Right cardiac atrium (tissue), 5 donors: ENCODE results near the gene JPH4. TPM values are rescaled to one million over a fixed set of nuclear protein-coding genes. Genes with fewer than 3 reads are reported as not detected.
A peak's percentile ranks its signal among the peaks of the same experiment; 100 is the strongest.
"Not testable (repeated sequence)": the region's sequence is repeated elsewhere in the genome, so short reads cannot be mapped to it uniquely, and the experiment has no call there.

Experiments
- ATAC-seq, 2 donors: fragments of 200-7000 bp; cut with Tn5 transposase; one replicate each; pipeline versions ENCODE4 v1.8.0 to v1.9.1; 2020; ENCODE audit warnings: moderate library complexity in 2 of 2, mild to moderate bottlenecking in 1 of 2
- DNase-seq, 3 donors: peaks; one replicate each; pipeline ENCODE4 v3.0.0-alpha.2; 2020
- H3K27ac ChIP-seq: one replicate; pipeline ENCODE4 v1.5.1; 2013; ENCODE audit warnings: mild to moderate bottlenecking, low read length, control low read depth, moderate library complexity
- H3K27me3 ChIP-seq: one replicate; pipeline ENCODE4 v1.6.1; 2013; ENCODE audit not compliant: control insufficient read depth, insufficient read depth
- H3K4me1 ChIP-seq: one replicate; pipeline ENCODE4 v1.6.1; 2013; ENCODE audit warnings: low read length; ENCODE audit not compliant: control insufficient read depth, insufficient read depth
- H3K4me3 ChIP-seq: one replicate; pipeline ENCODE4 v1.5.1; 2013; ENCODE audit warnings: low read length, control low read depth
- H3K9me3 ChIP-seq: one replicate; pipeline ENCODE4 v1.6.1; 2013; ENCODE audit warnings: low read length; ENCODE audit not compliant: control insufficient read depth
- WGBS: extraction: QIAGEN DNeasy Blood & Tissue Kit; methylation state at CpG from one replicate; pipeline ENCODE4 v1.1.7; 2013; 5-methylcytosine and 5-hydroxymethylcytosine counted together
- intact Hi-C, 4 donors: fragments of 100-400 bp; cut with DNase I; formaldehyde crosslinking; loops; one replicate each; pipeline versions ENCODE4 v1.11.0 to v1.14.0; 2022 to 2023
- polyA plus RNA-seq: library from polyadenylated mRNA; stranded (reverse); fragments of 200-250 nt; gene quantifications from one replicate; pipeline ENCODE4 v1.2.3, GENCODE V29; 2013
- total RNA-seq, 4 donors: library from RNA; stranded (reverse); fragmentation: NEBNext Ultra II Directional; extraction: Animal tissue kit (Norgen Biotek cat#: 25700); gene quantifications; one replicate each; pipeline ENCODE4 v1.2.1, GENCODE V29; 2021
- donor health status: healthy with polysubstance abuse.
- donor health status: DM: no; HTN: yes; CAD: no.
- donor health status: DM: no; HTN: no; CAD: no.
- donor health status: DM: no; HTN: yes; CAD: no; lungs with severe emphysema.
- donor health status: DM: yes; HTN: yes; CAD: no.

JPH4 gene
- total and polyA plus RNA-seq, 5 donors: 0.11 to 0.38 (median 0.23) TPM

DNA sequence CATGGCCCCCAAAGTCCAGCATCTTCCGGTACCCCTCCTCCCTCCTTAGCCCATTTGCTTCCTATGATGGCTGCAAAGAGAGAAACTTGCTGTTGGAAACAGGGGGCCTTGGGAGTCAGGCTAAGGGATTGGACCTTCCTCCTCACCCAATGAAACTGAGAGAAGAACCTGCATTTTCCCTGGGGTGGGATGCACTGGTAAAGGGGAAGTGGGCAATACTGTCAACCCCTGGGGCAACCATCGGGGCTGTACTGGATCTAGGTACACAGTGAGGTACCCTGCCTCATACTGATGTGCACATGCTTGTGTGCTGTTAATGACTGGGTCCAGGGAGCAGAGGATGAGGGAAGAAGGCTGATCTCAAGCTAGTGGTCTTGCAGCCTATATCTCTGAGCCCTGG, 11.0 kb upstream of the JPH4 start:
- DNase-seq (no peak), ATAC-seq (peak; percentile 26 to 34)
- 92% methylated on average over 2 of the region's 2 CpGs for WGBS
- Histone ChIP-seq H3K4me3 (no peak overlapping the region), H3K27ac (no peak overlapping the region), H3K4me1 (no peaks in the 10 kb centered on the region), H3K9me3 (no peaks in the 10 kb centered on the region), H3K27me3 (no peaks in the 10 kb centered on the region)
- intact Hi-C loops: no loop called here

DNA sequence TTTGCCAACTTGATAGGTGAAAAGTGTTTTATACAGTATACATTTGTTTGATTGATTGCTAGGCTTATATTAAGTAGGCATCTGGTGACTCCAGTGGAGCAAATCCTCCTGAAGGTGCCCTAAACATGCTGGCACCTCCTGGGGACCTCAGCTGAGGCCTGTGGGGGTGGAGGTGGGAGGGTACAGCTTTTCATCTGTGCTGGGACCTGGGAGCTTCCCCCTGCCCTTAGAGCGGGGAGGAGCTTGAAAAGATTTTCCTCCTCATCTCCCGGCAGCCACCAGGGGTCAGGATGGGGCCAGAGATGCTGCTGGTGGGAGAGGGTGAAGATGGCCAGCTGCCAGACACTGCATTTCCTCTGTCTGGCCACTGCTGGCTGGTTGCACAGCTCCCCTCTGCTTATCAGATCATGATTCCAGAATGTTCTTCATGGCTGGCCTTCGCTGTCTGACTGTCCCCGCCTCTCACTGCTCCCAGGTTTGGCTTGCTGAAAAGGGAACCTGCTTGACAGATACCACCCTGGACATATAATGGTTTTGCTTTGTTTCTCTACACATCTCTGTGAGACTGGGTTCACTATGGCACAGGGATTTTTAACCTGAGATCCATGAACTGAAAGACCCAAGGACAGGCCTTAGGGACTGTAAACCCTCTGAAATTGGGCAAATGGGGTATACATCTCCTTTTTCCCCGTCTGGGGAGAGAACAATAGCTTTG, 10.5 kb upstream of the JPH4 start:
- ATAC-seq (peak; percentile 90 to 94), DNase-seq (peak; percentile 84 to 95 (median 93))
- Histone ChIP-seq H3K4me3 (no peak overlapping the region), H3K27ac (no peak overlapping the region), H3K9me3 (no peaks in the 10 kb centered on the region), H3K27me3 (no peaks in the 10 kb centered on the region), H3K4me1 (no peaks in the 10 kb centered on the region)
- 10% methylated on average over 5 of the region's 5 CpGs for WGBS
- intact Hi-C loops: no loop called here

DNA sequence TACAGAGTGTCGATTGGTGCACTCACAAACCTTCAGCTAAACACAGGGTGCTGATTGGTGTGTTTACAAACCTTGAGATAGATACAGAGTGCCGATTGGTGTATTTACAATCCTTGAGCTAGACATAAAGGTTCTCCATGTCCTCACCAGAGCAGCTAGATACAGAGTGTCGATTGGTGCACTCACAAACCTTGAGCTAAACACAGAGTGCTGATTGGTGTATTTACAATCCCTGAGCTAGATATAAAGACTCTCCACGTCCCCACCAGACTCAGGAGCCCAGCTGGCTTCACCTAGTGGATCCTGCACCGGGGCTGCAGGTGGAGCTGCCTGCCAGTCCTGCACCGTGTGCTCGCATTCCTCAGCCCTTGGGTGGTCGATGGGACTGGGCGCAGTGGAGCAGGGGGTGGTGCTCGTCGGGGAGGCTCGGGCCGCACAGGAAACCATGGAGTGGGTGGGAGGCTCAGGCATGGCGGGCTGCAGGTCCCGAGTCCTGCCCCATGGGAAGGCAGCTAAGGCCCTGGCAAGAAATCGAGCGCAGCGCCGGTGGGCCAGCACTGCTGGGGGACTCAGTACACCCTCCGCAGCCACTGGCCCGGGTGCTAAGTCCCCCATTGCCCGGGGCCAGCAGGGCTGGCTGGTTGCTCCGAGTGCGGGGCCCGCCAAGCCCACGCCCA, 6.1 kb upstream of the JPH4 start:
- H3K4me1 ChIP-seq, intact Hi-C loops, DNase-seq, H3K27ac ChIP-seq, H3K9me3 ChIP-seq, ATAC-seq, H3K4me3 ChIP-seq, H3K27me3 ChIP-seq: not testable (repeated sequence)
- WGBS: 90% methylated on average over 25 of the region's 26 CpGs

DNA sequence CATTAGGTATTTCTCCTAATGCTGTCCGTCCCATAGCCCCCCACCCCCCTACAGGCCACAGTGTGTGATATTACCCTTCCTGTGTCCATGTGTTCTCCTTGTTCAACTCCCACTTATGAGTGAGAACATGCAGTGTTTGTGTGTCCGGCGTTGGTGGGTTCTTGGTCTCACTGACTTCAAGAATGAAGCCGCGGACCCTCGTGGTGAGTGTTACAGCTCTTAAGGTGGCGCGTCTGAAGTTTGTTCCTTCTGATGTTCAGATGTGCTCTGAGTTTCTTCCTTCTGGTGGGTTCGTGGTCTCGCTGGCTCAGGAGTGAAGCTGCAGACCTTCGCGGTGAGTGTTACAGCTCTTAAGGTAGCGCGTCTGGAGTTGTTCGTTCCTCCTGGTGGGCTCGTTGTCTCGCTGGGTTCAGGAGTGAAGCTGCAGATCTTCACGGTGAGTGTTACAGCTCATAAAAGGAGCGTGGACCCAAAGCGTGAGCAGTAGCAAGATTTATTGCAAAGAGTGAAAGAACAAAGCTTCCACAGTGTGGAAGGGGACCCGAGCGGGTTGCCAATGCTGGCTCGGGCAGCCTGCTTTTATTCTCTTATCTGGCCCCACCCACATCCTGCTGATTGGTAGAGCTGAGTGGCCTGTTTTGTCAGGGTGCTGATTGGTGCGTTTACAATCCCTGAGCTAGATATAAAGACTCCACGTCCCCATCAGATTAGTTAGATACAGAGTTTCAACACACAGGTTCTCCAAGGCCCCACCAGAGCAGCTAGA, 5.4 kb upstream of the JPH4 start:
- H3K9me3 ChIP-seq, intact Hi-C loops, H3K27me3 ChIP-seq, H3K27ac ChIP-seq, H3K4me3 ChIP-seq, H3K4me1 ChIP-seq, DNase-seq, ATAC-seq: not testable (repeated sequence)
- 81% methylated on average over 24 of the region's 25 CpGs for WGBS

DNA sequence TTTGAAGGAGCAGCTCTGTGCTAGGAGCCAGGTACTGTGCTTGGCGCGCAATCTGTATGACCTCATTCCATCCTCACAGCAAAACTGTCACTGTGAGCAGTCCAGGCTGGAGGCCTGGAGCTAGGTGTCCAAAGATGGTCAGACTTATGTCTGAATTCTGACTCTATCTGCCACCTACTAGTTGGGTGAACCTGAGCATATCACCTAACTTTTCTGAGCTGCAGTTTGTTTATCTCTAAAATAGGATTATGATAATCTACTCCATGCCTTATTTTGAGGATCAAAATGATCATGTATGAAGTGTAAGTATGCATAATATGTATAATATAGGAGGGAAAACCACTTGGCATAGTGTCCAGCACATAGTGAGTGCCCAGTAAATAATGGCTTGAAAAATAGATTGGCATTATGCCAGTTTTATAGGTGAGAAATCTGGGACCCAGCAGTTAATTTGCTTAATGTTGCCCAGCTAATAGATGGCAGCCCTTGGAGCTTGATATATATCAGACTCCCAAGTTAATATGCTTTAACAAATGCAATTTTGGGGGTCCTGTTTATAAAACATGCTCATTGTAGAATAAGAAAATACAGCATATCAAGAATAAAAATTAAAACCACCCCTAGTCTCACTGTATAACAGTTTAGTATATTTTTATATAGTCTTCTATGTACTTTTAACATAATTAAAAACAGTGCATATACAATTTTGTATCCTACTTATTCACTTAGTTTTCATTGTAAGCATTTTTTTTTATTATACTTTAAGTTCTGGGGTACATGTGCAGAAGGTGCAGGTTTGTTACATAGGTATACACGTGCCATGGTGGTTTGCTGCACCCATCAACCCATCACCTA, 4.5 kb upstream of the JPH4 start:
- intact Hi-C loops: no loop called here
- WGBS: 73% methylated on average over 3 of the region's 3 CpGs

DNA sequence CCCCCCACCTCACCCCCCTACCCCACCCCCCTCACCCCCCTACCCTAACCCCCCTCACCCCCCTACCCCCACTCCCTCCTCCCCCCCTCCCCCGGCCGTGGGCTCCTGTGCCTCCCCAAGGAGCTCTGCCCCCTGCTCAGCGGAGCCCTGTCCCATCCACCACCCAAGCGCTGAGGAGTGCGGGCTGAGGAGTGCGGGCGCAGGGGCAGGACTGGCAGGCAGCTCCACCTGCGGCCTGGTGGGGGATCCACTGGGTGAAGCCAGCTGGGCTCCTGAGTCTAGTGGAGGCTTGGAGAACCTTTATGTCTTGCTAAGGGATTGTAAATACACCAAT, 2.3 kb upstream of the JPH4 start:
- DNase-seq (no peak), ATAC-seq (no peak)
- Histone ChIP-seq H3K4me1 (no peaks in the 10 kb centered on the region), H3K4me3 (no peak overlapping the region), H3K27ac (no peak overlapping the region), H3K9me3 (no peaks in the 10 kb centered on the region), H3K27me3 (no peaks in the 10 kb centered on the region)
- intact Hi-C loops: no loop called here
- WGBS: 95% methylated on average over 6 of the region's 8 CpGs

More for the DNA sequence above, 4.5 kb upstream of the JPH4 start:
- H3K27me3 ChIP-seq: no peaks in the 10 kb centered on the region
- no peak overlapping the region for H3K27ac ChIP-seq
- no peak for ATAC-seq
- H3K9me3 ChIP-seq: no peaks in the 10 kb centered on the region
- no peak overlapping the region for H3K4me3 ChIP-seq
- no peaks in the 10 kb centered on the region for H3K4me1 ChIP-seq
- no peak for DNase-seq

DNA sequence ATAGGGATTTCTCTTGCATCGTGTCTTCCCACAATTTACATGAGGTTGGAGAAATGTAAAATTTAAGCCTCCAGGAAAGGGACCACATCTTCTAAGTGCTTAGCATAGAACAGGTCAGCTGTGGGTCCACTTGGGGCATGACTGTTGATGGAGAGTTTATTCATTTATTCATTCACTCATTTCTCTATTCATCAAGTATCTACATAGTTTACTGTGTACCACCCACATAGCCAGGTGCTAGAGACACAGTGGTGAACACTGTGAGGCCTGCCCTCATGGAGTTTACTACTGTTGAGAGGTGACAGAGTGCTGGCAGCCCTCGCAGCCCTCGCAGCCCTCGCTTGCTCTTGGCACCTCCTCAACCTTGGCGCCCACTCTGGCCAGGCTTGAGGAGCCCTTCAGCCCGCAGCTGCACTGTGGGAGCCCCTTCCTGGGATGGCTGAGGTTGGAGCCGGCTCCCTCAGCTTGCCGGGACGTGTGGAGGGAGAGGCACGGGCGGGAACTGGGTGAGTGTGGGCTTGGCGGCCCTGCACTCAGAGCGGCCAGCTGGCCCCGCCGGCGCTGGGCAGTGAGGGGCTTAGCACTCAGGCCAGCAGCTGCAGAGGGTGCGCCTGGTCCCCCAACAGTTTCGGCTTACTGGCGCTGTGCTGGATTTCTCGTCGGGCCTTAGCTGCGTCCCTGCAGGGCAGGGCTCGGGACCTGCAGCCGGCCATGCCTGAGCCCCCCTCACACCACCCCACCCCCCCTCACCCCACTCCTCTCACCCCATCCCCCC, 1.7 kb upstream of the JPH4 start:
- no peaks in the 10 kb centered on the region for H3K4me1 ChIP-seq
- DNase-seq: no peak
- no peak for ATAC-seq
- no peak overlapping the region for H3K27ac ChIP-seq
- intact Hi-C loops: no loop called here
- 89% methylated on average over 24 of the region's 24 CpGs for WGBS
- no peak overlapping the region for H3K4me3 ChIP-seq
- no peaks in the 10 kb centered on the region for H3K9me3 ChIP-seq
- H3K27me3 ChIP-seq: no peaks in the 10 kb centered on the region

DNA sequence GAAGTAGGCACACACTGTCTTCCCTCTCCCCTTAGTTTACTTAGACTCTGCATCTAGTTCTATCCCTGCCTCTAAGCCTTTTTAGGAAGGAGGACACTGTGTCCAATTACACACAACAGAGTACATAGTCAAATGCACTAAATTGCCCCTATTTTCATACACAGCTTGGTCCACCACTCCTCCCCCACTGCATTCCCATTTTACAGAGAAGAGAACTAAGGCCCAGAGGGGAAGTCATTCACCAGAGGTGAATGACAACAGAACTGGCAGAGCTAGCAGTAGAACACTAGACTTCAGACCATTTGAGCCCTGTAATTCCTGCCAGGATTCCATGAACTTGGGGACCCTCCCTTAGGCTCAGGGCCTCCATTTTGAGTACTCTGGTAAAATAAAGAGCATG, 1.1 kb upstream of the JPH4 start:
- H3K27ac ChIP-seq: no peak overlapping the region
- no peaks in the 10 kb centered on the region for H3K9me3 ChIP-seq
- no peaks in the 10 kb centered on the region for H3K27me3 ChIP-seq
- DNase-seq: no peak
- intact Hi-C loops: no loop called here
- ATAC-seq: no peak
- H3K4me1 ChIP-seq: no peaks in the 10 kb centered on the region
- H3K4me3 ChIP-seq: no peak overlapping the region

DNA sequence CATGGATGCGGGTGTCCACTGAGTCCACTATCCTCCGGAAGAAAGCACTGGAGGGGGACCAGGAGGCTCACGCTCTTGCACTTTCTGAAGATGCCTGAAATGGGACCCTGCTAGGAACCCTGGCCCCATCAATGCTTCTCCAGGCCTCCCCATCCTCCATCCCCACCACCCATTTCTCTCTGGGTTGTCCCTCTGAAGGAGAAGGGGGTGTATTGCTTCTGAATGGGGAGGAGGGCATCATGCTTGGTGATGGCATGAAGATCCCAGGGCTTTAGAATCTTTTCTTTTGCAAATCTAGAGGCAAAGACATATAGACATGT, 681 bp upstream of the JPH4 start:
- intact Hi-C loops: no loop called here
- Histone ChIP-seq H3K4me3 (no peak overlapping the region), H3K27ac (no peak overlapping the region), H3K9me3 (no peaks in the 10 kb centered on the region), H3K27me3 (no peaks in the 10 kb centered on the region), H3K4me1 (no peaks in the 10 kb centered on the region)
- WGBS: 46% methylated on average over 3 of the region's 3 CpGs
- no peak for DNase-seq
- ATAC-seq: no peak

DNA sequence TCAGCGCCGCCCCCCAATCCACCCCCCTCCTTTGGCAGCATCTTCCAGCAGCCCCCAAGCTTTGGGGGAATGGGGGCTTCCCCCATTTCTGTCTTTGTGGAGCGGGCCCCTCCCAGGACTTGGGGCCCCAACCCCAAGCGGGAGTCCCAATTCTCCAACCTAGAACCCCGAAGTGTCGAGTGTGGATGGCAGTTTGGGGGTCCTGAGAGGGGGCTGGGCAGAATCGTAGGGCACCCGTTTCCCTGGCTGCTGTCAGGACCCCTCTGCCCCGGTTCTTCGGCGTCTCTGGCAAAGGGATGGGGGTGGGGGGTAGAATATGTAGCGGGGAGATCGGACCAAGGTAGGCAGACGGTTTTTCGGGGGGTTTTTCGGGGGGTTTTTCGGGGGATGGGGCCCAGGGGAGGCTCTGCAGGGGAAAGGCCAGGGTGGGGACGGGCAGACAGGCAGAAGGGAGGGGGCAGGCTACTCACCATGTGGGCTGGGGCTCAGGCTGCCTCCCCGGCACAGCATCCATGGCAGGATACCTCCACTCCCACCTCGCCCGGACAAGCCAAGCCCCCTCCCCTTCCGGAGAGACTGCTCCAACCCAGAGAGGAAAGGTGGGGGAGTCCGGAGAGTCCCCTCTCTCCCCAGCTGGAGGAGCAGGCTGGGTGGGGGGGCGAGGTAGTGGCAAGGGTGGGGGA, 739 bp downstream of the JPH4 start:
- no peak for DNase-seq
- no peak for ATAC-seq
- Histone ChIP-seq H3K9me3 (no peaks in the 10 kb centered on the region), H3K4me1 (no peaks in the 10 kb centered on the region), H3K27me3 (no peaks in the 10 kb centered on the region), H3K27ac (no peak overlapping the region), H3K4me3 (no peak overlapping the region)
- intact Hi-C loops: no loop called here
- WGBS: 2% methylated on average over 24 of the region's 24 CpGs
